ENCODE measurements around the gene C1orf216. TPM values are rescaled to one million over a fixed set of nuclear protein-coding genes. Genes with fewer than 3 reads are reported as not detected.

The C1orf216 gene, protein sequence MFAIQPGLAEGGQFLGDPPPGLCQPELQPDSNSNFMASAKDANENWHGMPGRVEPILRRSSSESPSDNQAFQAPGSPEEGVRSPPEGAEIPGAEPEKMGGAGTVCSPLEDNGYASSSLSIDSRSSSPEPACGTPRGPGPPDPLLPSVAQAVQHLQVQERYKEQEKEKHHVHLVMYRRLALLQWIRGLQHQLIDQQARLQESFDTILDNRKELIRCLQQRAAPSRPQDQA
- 13.4 and 19.2 TPM in 2 replicates for total RNA-seq (2014; rRNA removed)
- Bru-seq, nascent RNA, result percentile 68 among the genes with signal in this experiment
- BruChase-seq, experiment 1, labeled RNA remaining after a 6-hour chase, result percentile 88 among the genes with signal in this experiment
- BruChase-seq, experiment 2, labeled RNA remaining after a 2-hour chase, result percentile 81 among the genes with signal in this experiment
- long read RNA-seq, transcript C1orf216-201 (2 exons, 3,218 nt), result major isoform, 54 of 111 reads
- long read RNA-seq, partial matches to known transcripts, result 2 of 111 reads
- long read RNA-seq, other reads (novel, unspliced or antisense), result 55 of 111 reads

DNA sequence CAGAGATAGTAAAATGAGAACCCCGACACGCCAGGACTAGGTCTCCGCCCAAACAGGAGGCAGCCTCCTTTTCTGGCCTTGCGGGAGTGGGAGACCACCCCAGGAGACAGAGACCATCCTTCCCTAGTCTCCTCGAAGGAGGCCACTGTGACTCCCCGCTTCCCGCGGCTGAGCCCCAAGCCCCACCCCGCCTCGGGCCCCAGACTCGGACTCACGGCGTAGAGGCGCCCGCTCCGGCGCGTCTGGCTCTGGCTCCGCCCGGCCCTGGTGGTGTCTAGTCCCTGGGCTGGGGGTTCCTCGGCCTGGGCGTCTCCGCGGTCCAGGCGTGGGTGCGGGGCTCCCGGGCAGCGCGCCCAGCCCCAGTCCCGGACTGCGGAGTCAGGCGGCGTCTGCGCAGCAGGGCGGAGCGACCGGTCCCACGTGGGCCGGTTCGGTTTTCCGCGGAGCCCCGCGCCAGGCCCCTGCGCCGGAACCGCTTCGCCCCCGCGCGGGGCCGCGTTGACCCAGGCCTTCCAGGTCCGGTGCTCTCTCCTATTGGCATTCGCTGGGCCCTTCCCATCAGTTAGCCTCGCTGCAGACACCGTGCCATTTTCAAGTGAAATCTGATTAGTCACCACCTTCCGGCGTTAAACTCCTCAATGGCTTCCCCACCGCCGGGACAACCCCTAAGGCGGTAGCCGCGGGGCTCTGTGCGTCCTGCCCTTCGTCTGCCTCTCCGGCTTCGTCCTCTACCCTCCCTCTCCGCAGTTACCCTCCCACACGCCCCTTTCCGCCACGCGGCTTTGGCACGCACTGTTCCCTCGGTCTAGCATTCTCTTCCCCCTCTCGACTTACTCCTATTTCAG is at the start of gene C1orf216:
TSS of gene C1orf216 (minus strand) at position 393 of the 845 bp plus-strand sequence. CDS start 2,563 bp downstream, outside the sequence.
- POLR2A ChIA-PET (ENCODE audit: unreplicated experiment), result no interaction called here
- peak within 1 kb of the TSS; percentile 95 for H2AFZ ChIP-seq (ENCODE audit: low read length)
- intact Hi-C loops (cut with micrococcal nuclease), result loop anchor here (2.0 to 5.0 kb wide), 2 partner anchors 56 to 76 kb away; partner anchors contain the start of gene PSMB2
- H3K27ac ChIP-seq (ENCODE audit: low read length), result peak within 1 kb of the TSS; percentile 74
- H3K27me3 ChIP-seq (ENCODE audit: low read length), result no peaks in the 10 kb centered on the region
- H3K9me3 ChIP-seq (ENCODE audit: low read length), result no peaks in the 10 kb centered on the region
- H4K20me1 ChIP-seq (ENCODE audit: low read length), result peaks cover 4% of the 10 kb centered on the region; the same call in 1 of the 2 replicates
- H3K4me1 ChIP-seq (ENCODE audit: insufficient read depth, low read length), result peaks cover 23% of the 10 kb centered on the region
- CTCF ChIA-PET, result no interaction called here
- ATAC-seq, result peak; percentile 72
- H3K9me2 ChIP-seq (replicated peaks; ENCODE audit: low read length), result no peaks in the 10 kb centered on the region
- H3F3A ChIP-seq (ENCODE audit: low read length, unreplicated experiment), result no peaks in the 10 kb centered on the region
- TF ChIP-seq, protein P1, sequence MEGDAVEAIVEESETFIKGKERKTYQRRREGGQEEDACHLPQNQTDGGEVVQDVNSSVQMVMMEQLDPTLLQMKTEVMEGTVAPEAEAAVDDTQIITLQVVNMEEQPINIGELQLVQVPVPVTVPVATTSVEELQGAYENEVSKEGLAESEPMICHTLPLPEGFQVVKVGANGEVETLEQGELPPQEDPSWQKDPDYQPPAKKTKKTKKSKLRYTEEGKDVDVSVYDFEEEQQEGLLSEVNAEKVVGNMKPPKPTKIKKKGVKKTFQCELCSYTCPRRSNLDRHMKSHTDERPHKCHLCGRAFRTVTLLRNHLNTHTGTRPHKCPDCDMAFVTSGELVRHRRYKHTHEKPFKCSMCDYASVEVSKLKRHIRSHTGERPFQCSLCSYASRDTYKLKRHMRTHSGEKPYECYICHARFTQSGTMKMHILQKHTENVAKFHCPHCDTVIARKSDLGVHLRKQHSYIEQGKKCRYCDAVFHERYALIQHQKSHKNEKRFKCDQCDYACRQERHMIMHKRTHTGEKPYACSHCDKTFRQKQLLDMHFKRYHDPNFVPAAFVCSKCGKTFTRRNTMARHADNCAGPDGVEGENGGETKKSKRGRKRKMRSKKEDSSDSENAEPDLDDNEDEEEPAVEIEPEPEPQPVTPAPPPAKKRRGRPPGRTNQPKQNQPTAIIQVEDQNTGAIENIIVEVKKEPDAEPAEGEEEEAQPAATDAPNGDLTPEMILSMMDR (conservative IDR thresholded peaks at IDR 0.05; ENCODE audit: low read depth, low read length), result no peak
- TF ChIP-seq EZH2 (IDR thresholded peaks at IDR 0.05; ENCODE audit: low read length, unreplicated experiment) (no peak), EZH2phosphoT487 (IDR thresholded peaks at IDR 0.05; ENCODE audit: borderline replicate concordance, low read length) (no peak)
- no TSS peak for BruUV-seq (replicated peaks)
- H3K4me2 ChIP-seq (ENCODE audit: low read length), result peak within 1 kb of the TSS; percentile 95
- H3K4me3 ChIP-seq (ENCODE audit: low read length), result peak within 1 kb of the TSS; percentile 79
- 0 out of 2 replicates have a peak, but pooled peaks cover 6% of the 10 kb centered on the region for H3K36me3 ChIP-seq (ENCODE audit: low read depth, low read length)
- peak; percentile 61 for DNase-seq
- H3K9ac ChIP-seq (ENCODE audit: low read length), result peak within 1 kb of the TSS; percentile 90
- peaks cover 35% of the 10 kb centered on the region for H3K79me2 ChIP-seq (ENCODE audit: low read length)

DNA sequence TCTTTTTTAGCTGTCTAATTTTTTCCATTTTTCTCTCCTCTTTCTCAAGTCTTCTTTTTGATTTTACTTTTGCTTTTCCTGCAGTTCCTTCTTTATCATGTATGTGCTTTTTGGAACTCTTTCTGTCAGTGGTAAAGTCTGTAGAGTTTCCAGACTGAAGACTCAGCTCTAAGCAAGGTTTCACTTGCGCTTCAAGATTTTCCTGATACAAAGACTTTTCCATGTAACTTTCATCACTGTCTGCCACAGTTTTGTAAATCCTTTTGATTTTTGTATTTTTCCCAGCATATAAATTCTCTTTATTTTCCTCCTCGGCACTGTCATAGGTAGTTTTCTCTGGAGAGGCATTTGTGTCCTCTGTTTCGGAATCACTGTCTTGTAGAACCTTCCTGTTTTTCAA is 45.6 kb upstream of the C1orf216 start:
- no peaks in the 10 kb centered on the region; the same call in 1 of the 2 replicates for H3K4me1 ChIP-seq (ENCODE audit: insufficient read depth, low read length)
- DNase-seq (no peak), ATAC-seq (no peak)
- CTCF ChIA-PET, result no interaction called here
- H3K9ac ChIP-seq (ENCODE audit: low read length), result no peak overlapping the region
- H3K9me2 ChIP-seq (replicated peaks; ENCODE audit: low read length), result no peaks in the 10 kb centered on the region
- H2AFZ ChIP-seq (ENCODE audit: low read length), result no peak overlapping the region
- H4K20me1 ChIP-seq (ENCODE audit: low read length), result no peaks in the 10 kb centered on the region
- H3K9me3 ChIP-seq (ENCODE audit: low read length), result no peaks in the 10 kb centered on the region
- POLR2A ChIA-PET (ENCODE audit: unreplicated experiment), result no interaction called here
- no peaks in the 10 kb centered on the region for H3K27me3 ChIP-seq (ENCODE audit: low read length)
- intact Hi-C loops (cut with micrococcal nuclease), result no loop called here
- BruUV-seq (replicated peaks), result no TSS peak
- peaks cover 37% of the 10 kb centered on the region for H3K36me3 ChIP-seq (ENCODE audit: low read depth, low read length)
- no peak overlapping the region for H3K4me3 ChIP-seq (ENCODE audit: low read length)
- TF ChIP-seq EZH2phosphoT487 (IDR thresholded peaks at IDR 0.05; ENCODE audit: borderline replicate concordance, low read length) (no peak), EZH2 (IDR thresholded peaks at IDR 0.05; ENCODE audit: low read length, unreplicated experiment) (no peak)
- TF ChIP-seq, protein P1 (conservative IDR thresholded peaks at IDR 0.05; ENCODE audit: low read depth, low read length), result no peak
- no peaks in the 10 kb centered on the region for H3F3A ChIP-seq (ENCODE audit: low read length, unreplicated experiment)
- H3K79me2 ChIP-seq (ENCODE audit: low read length), result peaks cover 42% of the 10 kb centered on the region
- no peak overlapping the region for H3K27ac ChIP-seq (ENCODE audit: low read length)
- H3K4me2 ChIP-seq (ENCODE audit: low read length), result no peak overlapping the region
